ENCODE measurements around the gene SLC7A1.

The SLC7A1 gene

GRCh38 chr13:29573190-29573589 lies 22.3 kb downstream of the SLC7A1 start:
- Histone ChIP-seq H3K4me1 (ENCODE audit: control insufficient read depth, low read length) (no peaks in the 10 kb centered on the region), H3K27ac (ENCODE audit: low read depth, low read length) (no peak overlapping the region), H3K4me2 (ENCODE audit: low read length) (no peak overlapping the region), H3K9me3 (ENCODE audit: control insufficient read depth, insufficient read depth, low read length) (no peaks in the 10 kb centered on the region), H3K27me3 (ENCODE audit: control insufficient read depth, low read length) (no peaks in the 10 kb centered on the region), H3K36me3 (ENCODE audit: control insufficient read depth, low read length) (peaks cover 20% of the 10 kb centered on the region), H3K9me2 (replicated peaks; ENCODE audit: control insufficient read depth, low read length) (no peaks in the 10 kb centered on the region), H3K4me3 (ENCODE audit: low read length) (no peak overlapping the region), H3K79me2 (ENCODE audit: control insufficient read depth, low read length) (peaks cover 100% of the 10 kb centered on the region), H3F3A (ENCODE audit: control insufficient read depth, insufficient read depth) (no peaks in the 10 kb centered on the region), H4K20me1 (ENCODE audit: control insufficient read depth, insufficient read depth, low read depth, low read length) (peaks cover 62% of the 10 kb centered on the region)
- no peak for TF ChIP-seq CTCF (IDR thresholded peaks at IDR 0.05; ENCODE audit: low read depth, low read length, poor library complexity, severe bottlenecking)
- TF ChIP-seq EZH2phosphoT487 (IDR thresholded peaks at IDR 0.05; ENCODE audit: borderline replicate concordance, low read length) = no peak

GRCh38 chr13:29572575-29572974 lies 22.9 kb downstream of the SLC7A1 start:
- no peaks in the 10 kb centered on the region for H3F3A ChIP-seq (ENCODE audit: control insufficient read depth, insufficient read depth)
- H3K9me3 ChIP-seq (ENCODE audit: control insufficient read depth, insufficient read depth, low read length) = no peaks in the 10 kb centered on the region
- peaks cover 60% of the 10 kb centered on the region for H4K20me1 ChIP-seq (ENCODE audit: control insufficient read depth, insufficient read depth, low read depth, low read length)
- no peaks in the 10 kb centered on the region for H3K27me3 ChIP-seq (ENCODE audit: control insufficient read depth, low read length)
- no peaks in the 10 kb centered on the region for H3K4me1 ChIP-seq (ENCODE audit: control insufficient read depth, low read length)
- no peak for TF ChIP-seq EZH2phosphoT487 (IDR thresholded peaks at IDR 0.05; ENCODE audit: borderline replicate concordance, low read length)
- no peak for TF ChIP-seq CTCF (IDR thresholded peaks at IDR 0.05; ENCODE audit: low read depth, low read length, poor library complexity, severe bottlenecking)
- no peak overlapping the region for H3K4me3 ChIP-seq (ENCODE audit: low read length)
- peaks cover 100% of the 10 kb centered on the region for H3K79me2 ChIP-seq (ENCODE audit: control insufficient read depth, low read length)
- no peak overlapping the region for H3K4me2 ChIP-seq (ENCODE audit: low read length)
- peaks cover 20% of the 10 kb centered on the region for H3K36me3 ChIP-seq (ENCODE audit: control insufficient read depth, low read length)
- H3K27ac ChIP-seq (ENCODE audit: low read depth, low read length) = no peak overlapping the region
- no peaks in the 10 kb centered on the region for H3K9me2 ChIP-seq (replicated peaks; ENCODE audit: control insufficient read depth, low read length)

- no peaks in the 10 kb centered on the region for H3K4me1 ChIP-seq (ENCODE audit: control insufficient read depth, low read length)
- peaks cover 100% of the 10 kb centered on the region for H3K79me2 ChIP-seq (ENCODE audit: control insufficient read depth, low read length)
- H3K4me3 ChIP-seq (ENCODE audit: low read length) = no peak overlapping the region
- H3K27ac ChIP-seq (ENCODE audit: low read depth, low read length) = no peak overlapping the region
- no peaks in the 10 kb centered on the region for H3K27me3 ChIP-seq (ENCODE audit: control insufficient read depth, low read length)
- H3K9me2 ChIP-seq (replicated peaks; ENCODE audit: control insufficient read depth, low read length) = no peaks in the 10 kb centered on the region
- no peaks in the 10 kb centered on the region for H3K9me3 ChIP-seq (ENCODE audit: control insufficient read depth, insufficient read depth, low read length)
- peaks cover 60% of the 10 kb centered on the region for H4K20me1 ChIP-seq (ENCODE audit: control insufficient read depth, insufficient read depth, low read depth, low read length)
- TF ChIP-seq CTCF (IDR thresholded peaks at IDR 0.05; ENCODE audit: low read depth, low read length, poor library complexity, severe bottlenecking) = no peak
- no peak for TF ChIP-seq EZH2phosphoT487 (IDR thresholded peaks at IDR 0.05; ENCODE audit: borderline replicate concordance, low read length)
- H3K36me3 ChIP-seq (ENCODE audit: control insufficient read depth, low read length) = peaks cover 20% of the 10 kb centered on the region
- no peak overlapping the region for H3K4me2 ChIP-seq (ENCODE audit: low read length)
- H3F3A ChIP-seq (ENCODE audit: control insufficient read depth, insufficient read depth) = no peaks in the 10 kb centered on the region
These were observed 23.5 kb downstream of the SLC7A1 start for GRCh38 chr13:29571876-29572570.

Data from DOHH2 (cell line).